ENCODE measurements around the gene CUEDC1.

Gene CUEDC1

GRCh38 chr17:57889892-57890856 is 65.0 kb downstream of the CUEDC1 start:
- DNase-seq, result no peak
- H3K4me3 Mint-ChIP-seq, result no peak overlapping the region
- no peaks in the 10 kb centered on the region for H3K36me3 Mint-ChIP-seq
- H3K9me3 Mint-ChIP-seq, result no peaks in the 10 kb centered on the region
- peaks cover 7% of the 10 kb centered on the region for H3K4me1 Mint-ChIP-seq
- CTCF ChIA-PET, result interaction anchor here (0.7 to 2.1 kb wide), 7 partner anchors 8 to 129 kb away, joined by 3 to 5 read pairs (median 3); no protein-coding TSS in a partner anchor
- no peak overlapping the region for H3K27ac Mint-ChIP-seq
- peaks cover 59% of the 10 kb centered on the region for H3K27me3 Mint-ChIP-seq

DNA sequence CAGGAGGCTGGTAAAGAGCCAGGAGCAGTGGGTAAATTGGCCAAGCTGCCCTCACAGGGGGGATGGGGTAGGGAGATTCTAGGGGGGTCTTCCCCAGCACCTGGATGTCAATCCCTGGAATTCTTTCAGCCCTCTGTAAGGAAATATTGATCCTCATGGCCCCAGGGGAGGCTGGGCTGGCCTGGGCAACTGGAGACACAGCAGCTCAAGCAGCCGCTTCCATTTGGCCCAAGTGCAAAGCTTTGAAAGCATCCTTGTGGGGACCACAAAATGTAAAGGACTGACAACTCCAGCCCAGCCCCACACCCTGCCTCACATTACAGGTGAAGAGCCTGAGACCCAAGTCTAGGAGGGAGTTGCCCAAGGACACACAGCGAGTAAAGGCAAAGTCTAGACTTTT is 66.0 kb downstream of the CUEDC1 start:
- H3K9me3 Mint-ChIP-seq, result no peaks in the 10 kb centered on the region
- no peak overlapping the region for H3K4me3 Mint-ChIP-seq
- peaks cover 69% of the 10 kb centered on the region for H3K27me3 Mint-ChIP-seq
- H3K27ac Mint-ChIP-seq, result no peak overlapping the region
- no peaks in the 10 kb centered on the region for H3K36me3 Mint-ChIP-seq
- no peak for DNase-seq
- H3K4me1 Mint-ChIP-seq, result peaks cover 7% of the 10 kb centered on the region
- CTCF ChIA-PET, result interaction anchor here (1.6 to 1.8 kb wide), 2 partner anchors 9 to 23 kb away, joined by 3 to 4 read pairs; no protein-coding TSS in a partner anchor

GRCh38 chr17:57888311-57889216 is 66.6 kb downstream of the CUEDC1 start:
- peaks cover 74% of the 10 kb centered on the region for H3K27me3 Mint-ChIP-seq
- no peak for DNase-seq
- H3K27ac Mint-ChIP-seq, result no peak overlapping the region
- no peaks in the 10 kb centered on the region for H3K9me3 Mint-ChIP-seq
- H3K4me3 Mint-ChIP-seq, result no peak overlapping the region
- CTCF ChIA-PET, result interaction anchor here (1.6 to 1.8 kb wide), 2 partner anchors 10 to 22 kb away, joined by 3 to 4 read pairs; no protein-coding TSS in a partner anchor
- H3K4me1 Mint-ChIP-seq, result peaks cover 7% of the 10 kb centered on the region
- H3K36me3 Mint-ChIP-seq, result no peaks in the 10 kb centered on the region

- no peaks in the 10 kb centered on the region for H3K36me3 Mint-ChIP-seq
- H3K4me3 Mint-ChIP-seq, result no peak overlapping the region
- no peaks in the 10 kb centered on the region for H3K4me1 Mint-ChIP-seq
- H3K9me3 Mint-ChIP-seq, result no peaks in the 10 kb centered on the region
- CTCF ChIA-PET, result no interaction called here
- H3K27ac Mint-ChIP-seq, result no peak overlapping the region
- DNase-seq, result no peak
- H3K27me3 Mint-ChIP-seq, result peaks cover 72% of the 10 kb centered on the region
Measured at GRCh38 chr17:57887161-57887560, 68.1 kb downstream of the CUEDC1 start.

DNA sequence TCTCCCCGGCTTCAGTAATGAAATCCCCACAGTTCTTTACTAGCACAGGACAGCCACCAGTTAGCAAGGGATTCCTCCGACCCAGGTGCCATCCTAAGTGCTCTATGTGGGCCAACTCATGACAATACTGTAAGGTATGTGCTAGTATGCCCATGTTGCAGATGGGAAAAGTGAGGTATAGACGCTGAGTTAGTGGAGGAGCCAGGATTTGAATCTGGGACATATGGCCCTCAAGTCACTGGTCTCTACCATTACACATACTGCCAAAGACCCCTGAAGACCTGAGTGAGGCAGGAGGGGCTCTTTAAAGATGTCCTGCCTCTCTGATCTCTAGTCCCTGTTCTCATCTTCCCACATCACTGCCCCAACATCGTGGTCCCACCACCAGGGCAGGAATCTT is 69.2 kb downstream of the CUEDC1 start:
- no peak for DNase-seq
- Mint-ChIP-seq H3K27me3 (peaks cover 76% of the 10 kb centered on the region), H3K36me3 (no peaks in the 10 kb centered on the region), H3K4me1 (no peaks in the 10 kb centered on the region), H3K27ac (no peak overlapping the region), H3K4me3 (no peak overlapping the region), H3K9me3 (no peaks in the 10 kb centered on the region)
- CTCF ChIA-PET, result no interaction called here

GRCh38 chr17:57885148-57885915 is 69.9 kb downstream of the CUEDC1 start:
- Mint-ChIP-seq H3K36me3 (no peaks in the 10 kb centered on the region), H3K4me3 (no peak overlapping the region), H3K9me3 (no peaks in the 10 kb centered on the region), H3K27me3 (peaks cover 78% of the 10 kb centered on the region), H3K4me1 (no peaks in the 10 kb centered on the region), H3K27ac (no peak overlapping the region)
- CTCF ChIA-PET, result no interaction called here
- no peak for DNase-seq

- H3K4me3 Mint-ChIP-seq, result no peak overlapping the region
- peaks cover 89% of the 10 kb centered on the region for H3K27me3 Mint-ChIP-seq
- no peaks in the 10 kb centered on the region for H3K9me3 Mint-ChIP-seq
- CTCF ChIA-PET, result no interaction called here
- H3K27ac Mint-ChIP-seq, result no peak overlapping the region
- H3K36me3 Mint-ChIP-seq, result no peaks in the 10 kb centered on the region
- peaks cover 8% of the 10 kb centered on the region for H3K4me1 Mint-ChIP-seq
- no peak for DNase-seq
Measured at GRCh38 chr17:57881783-57882351, 73.3 kb downstream of the CUEDC1 start.

GRCh38 chr17:57881143-57881542 is 74.1 kb downstream of the CUEDC1 start:
- Mint-ChIP-seq H3K4me3 (no peak overlapping the region), H3K27me3 (peaks cover 93% of the 10 kb centered on the region), H3K4me1 (peaks cover 8% of the 10 kb centered on the region), H3K36me3 (no peaks in the 10 kb centered on the region), H3K9me3 (no peaks in the 10 kb centered on the region), H3K27ac (no peak overlapping the region)
- no peak for DNase-seq
- CTCF ChIA-PET, result no interaction called here

DNA sequence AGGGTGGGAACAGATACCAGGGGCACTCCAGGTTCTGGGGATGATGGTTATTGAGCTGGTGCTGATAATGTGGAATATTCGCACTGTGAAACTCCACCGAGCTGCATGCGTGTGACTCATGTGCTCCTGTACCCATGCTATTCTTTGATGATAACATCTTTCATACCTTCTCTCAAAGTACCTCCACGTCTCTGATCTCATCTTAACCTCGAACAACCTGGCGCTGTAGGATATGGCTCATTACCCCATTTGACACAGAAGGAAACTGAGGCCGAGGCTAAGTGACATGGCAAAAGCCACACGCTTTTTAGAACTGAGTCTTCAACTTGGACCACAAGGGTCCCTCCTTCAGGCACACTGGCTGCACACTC is 75.1 kb downstream of the CUEDC1 start:
- Mint-ChIP-seq H3K27ac (no peak overlapping the region), H3K4me1 (peaks cover 8% of the 10 kb centered on the region), H3K4me3 (no peak overlapping the region), H3K36me3 (no peaks in the 10 kb centered on the region), H3K27me3 (peaks cover 97% of the 10 kb centered on the region), H3K9me3 (no peaks in the 10 kb centered on the region)
- CTCF ChIA-PET, result interaction anchor here (1.8 to 2.1 kb wide), 2 partner anchors 9 to 13 kb away, joined by 4 to 6 read pairs; no protein-coding TSS in a partner anchor
- DNase-seq, result no peak

GRCh38 chr17:57879437-57880085 is 75.7 kb downstream of the CUEDC1 start:
- H3K27ac Mint-ChIP-seq, result no peak overlapping the region
- peaks cover 97% of the 10 kb centered on the region for H3K27me3 Mint-ChIP-seq
- H3K36me3 Mint-ChIP-seq, result no peaks in the 10 kb centered on the region
- H3K9me3 Mint-ChIP-seq, result no peaks in the 10 kb centered on the region
- CTCF ChIA-PET, result interaction anchor here (1.3 to 2.1 kb wide), 3 partner anchors 9 to 14 kb away, joined by 3 to 6 read pairs (median 4); no protein-coding TSS in a partner anchor
- DNase-seq, result no peak
- H3K4me3 Mint-ChIP-seq, result no peak overlapping the region
- peaks cover 8% of the 10 kb centered on the region for H3K4me1 Mint-ChIP-seq

DNA sequence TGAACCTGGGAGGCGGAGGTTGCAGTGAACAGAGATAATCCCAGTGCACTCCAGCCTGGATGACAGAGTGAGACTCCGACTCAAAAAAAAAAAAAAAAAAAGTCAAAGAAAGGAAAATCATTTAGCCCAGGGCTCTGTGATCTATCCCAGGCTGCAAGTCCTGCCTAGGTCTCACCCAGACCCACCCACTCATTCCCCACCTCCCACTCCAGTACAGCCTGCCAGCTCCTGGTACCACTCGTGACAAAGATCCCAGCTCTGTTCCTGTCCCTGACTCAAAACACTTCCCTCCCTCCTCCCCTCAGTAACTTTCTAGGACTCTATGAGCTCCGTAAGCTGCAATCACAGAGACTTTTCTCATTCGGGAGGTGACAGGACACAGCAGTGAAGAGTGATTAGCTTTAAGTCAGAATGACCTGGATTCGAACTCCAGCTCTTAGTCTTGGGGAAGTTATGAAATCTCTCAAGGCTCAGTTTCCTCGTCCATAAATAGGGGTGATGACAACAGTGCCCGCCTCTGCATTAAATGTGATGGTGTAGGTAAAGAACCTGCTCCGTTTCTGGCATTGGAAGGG is 77.3 kb downstream of the CUEDC1 start:
- CTCF ChIA-PET, result interaction anchor here (0.5 to 0.7 kb wide), 2 partner anchors 20 to 273 kb away, joined by 3 read pairs; no protein-coding TSS in a partner anchor
- Mint-ChIP-seq H3K9me3 (no peaks in the 10 kb centered on the region), H3K4me3 (no peak overlapping the region), H3K36me3 (no peaks in the 10 kb centered on the region), H3K27ac (no peak overlapping the region), H3K27me3 (peaks cover 97% of the 10 kb centered on the region), H3K4me1 (peaks cover 22% of the 10 kb centered on the region)
- no peak for DNase-seq

DNA sequence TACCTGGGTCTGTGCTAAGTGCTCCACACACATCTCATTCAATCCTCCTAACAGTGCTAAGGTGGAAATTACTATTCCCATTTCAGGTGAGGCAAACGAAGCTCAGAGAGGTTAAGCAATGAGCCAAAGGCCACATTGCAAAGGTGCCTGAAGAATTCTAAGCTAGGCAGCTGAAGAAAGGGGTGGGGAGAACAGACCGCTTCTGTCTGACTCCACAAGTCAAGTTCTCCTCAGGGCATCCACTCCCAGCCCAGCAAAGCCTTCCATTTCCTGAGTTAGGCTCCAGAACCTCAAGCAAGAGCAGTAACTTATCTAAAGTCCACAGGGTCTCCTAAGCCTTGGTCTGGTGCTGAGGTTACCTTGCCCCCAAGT is 78.4 kb downstream of the CUEDC1 start:
- H3K27ac Mint-ChIP-seq, result no peak overlapping the region
- DNase-seq, result no peak
- H3K36me3 Mint-ChIP-seq, result no peaks in the 10 kb centered on the region
- peaks cover 25% of the 10 kb centered on the region for H3K4me1 Mint-ChIP-seq
- H3K4me3 Mint-ChIP-seq, result no peak overlapping the region
- CTCF ChIA-PET, result interaction anchor here (1.1 kb wide), 1 partner anchor 122 kb away, joined by 3 read pairs; no protein-coding TSS in a partner anchor
- no peaks in the 10 kb centered on the region for H3K9me3 Mint-ChIP-seq
- peaks cover 100% of the 10 kb centered on the region for H3K27me3 Mint-ChIP-seq

Measured in activated naive CD4-positive, alpha-beta T cell treated with anti-CD3 and anti-CD28 coated beads, Interleukin-2, amount 10 ng/mL, durations not matched to agents 7 days and 5 days (primary cell).